ENCODE measurements around the gene SMLR1. TPM values are rescaled to one million over a fixed set of nuclear protein-coding genes. Genes with fewer than 3 reads are reported as not detected.

The SMLR1 gene
- total RNA-seq, 1 experiment from 2014 or later = 0.08 TPM

- no peak for DNase-seq (ENCODE audit: low read depth, low spot score)
- Histone ChIP-seq H3K27ac (ENCODE audit: low read length) (no peak overlapping the region), H3K9me3 (ENCODE audit: control insufficient read depth, insufficient read depth, low read depth, low read length) (no peaks in the 10 kb centered on the region), H3K36me3 (ENCODE audit: control insufficient read depth, insufficient read depth, low read length) (peaks cover 16% of the 10 kb centered on the region), H3K27me3 (ENCODE audit: control insufficient read depth, insufficient read depth, low read length) (no peaks in the 10 kb centered on the region), H3K4me1 (ENCODE audit: control insufficient read depth, insufficient read depth, low read length) (no peaks in the 10 kb centered on the region), H3K4me3 (ENCODE audit: low read depth in 2 of 2, low read length in 2 of 2) (no peak overlapping the region)
- CTCF ChIA-PET = no interaction called here
- BruUV-seq (replicated peaks) = no TSS peak
- POLR2A ChIA-PET = no interaction called here
- no peak for ATAC-seq
- in situ Hi-C loops (cut with HindIII; ENCODE audit: low pct_unique_long_range_greater_than_20kb, low sequenced_read_pairs) = no loop called here
- intact Hi-C loops (cut with micrococcal nuclease; ENCODE audit: unreplicated experiment) = loop anchor here (5.0 to 10.0 kb wide), 2 partner anchors 548 to 754 kb away; partner anchors contain the start of gene MED23
- TF ChIP-seq REST (IDR thresholded peaks at IDR 0.05; ENCODE audit: insufficient read depth in 1 of 2, low read depth in 2 of 2, low read length in 1 of 2) = no peak
- no peak for TF ChIP-seq TCF7L2 (IDR thresholded peaks at IDR 0.05; ENCODE audit: low read depth, low read length)
- TF ChIP-seq SIN3A (IDR thresholded peaks at IDR 0.05; ENCODE audit: borderline replicate concordance, insufficient read depth, low read depth, low read length) = no peak
- TF ChIP-seq CTCF (IDR thresholded peaks at IDR 0.05) = no peak
- no peak for TF ChIP-seq POLR2AphosphoS5 (IDR thresholded peaks at IDR 0.05; ENCODE audit: low read depth, low read length)
Measured at GRCh38 chr6:130870179-130870880, 43.1 kb downstream of the SMLR1 start.

- intact Hi-C loops (cut with micrococcal nuclease; ENCODE audit: unreplicated experiment) (loop anchor here (5.0 to 10.0 kb wide), 2 partner anchors 550 to 752 kb away; partner anchors contain the start of gene MED23), in situ Hi-C loops (cut with HindIII; ENCODE audit: low pct_unique_long_range_greater_than_20kb, low sequenced_read_pairs) (no loop called here)
- Histone ChIP-seq H3K4me3 (ENCODE audit: low read depth in 2 of 2, low read length in 2 of 2) (no peak overlapping the region), H3K4me1 (ENCODE audit: control insufficient read depth, insufficient read depth, low read length) (no peaks in the 10 kb centered on the region), H3K9me3 (ENCODE audit: control insufficient read depth, insufficient read depth, low read depth, low read length) (no peaks in the 10 kb centered on the region), H3K27me3 (ENCODE audit: control insufficient read depth, insufficient read depth, low read length) (no peaks in the 10 kb centered on the region), H3K36me3 (ENCODE audit: control insufficient read depth, insufficient read depth, low read length) (peaks cover 5% of the 10 kb centered on the region), H3K27ac (ENCODE audit: low read length) (no peak overlapping the region)
- peak; percentile 78 for ATAC-seq
- ChIA-PET CTCF (interaction anchor here (0.6 to 0.7 kb wide), 2 partner anchors 108 to 323 kb away, joined by 3 read pairs; no protein-coding TSS in a partner anchor), POLR2A (no interaction called here)
- TF ChIP-seq POLR2AphosphoS5 (IDR thresholded peaks at IDR 0.05; ENCODE audit: low read depth, low read length) (no peak), CTCF (IDR thresholded peaks at IDR 0.05) (peak; percentile 96), TCF7L2 (IDR thresholded peaks at IDR 0.05; ENCODE audit: low read depth, low read length) (no peak), SIN3A (IDR thresholded peaks at IDR 0.05; ENCODE audit: borderline replicate concordance, insufficient read depth, low read depth, low read length) (no peak)
- DNase-seq (ENCODE audit: low read depth, low spot score) = peak; percentile 53
- BruUV-seq (replicated peaks) = no TSS peak
Measured at GRCh38 chr6:130872250-130873095, 45.3 kb downstream of the SMLR1 start.

Data from Panc1 (cell line).